HG03571 (cell line): ENCODE measurements around the gene MRPL34.

Experiments used
- ATAC-seq: cut with Tn5 transposase; IDR thresholded peaks from one replicate; pipeline ENCODE4 v1.9.1; 2021; ENCODE audit not compliant: unreplicated experiment

Gene MRPL34

DNA sequence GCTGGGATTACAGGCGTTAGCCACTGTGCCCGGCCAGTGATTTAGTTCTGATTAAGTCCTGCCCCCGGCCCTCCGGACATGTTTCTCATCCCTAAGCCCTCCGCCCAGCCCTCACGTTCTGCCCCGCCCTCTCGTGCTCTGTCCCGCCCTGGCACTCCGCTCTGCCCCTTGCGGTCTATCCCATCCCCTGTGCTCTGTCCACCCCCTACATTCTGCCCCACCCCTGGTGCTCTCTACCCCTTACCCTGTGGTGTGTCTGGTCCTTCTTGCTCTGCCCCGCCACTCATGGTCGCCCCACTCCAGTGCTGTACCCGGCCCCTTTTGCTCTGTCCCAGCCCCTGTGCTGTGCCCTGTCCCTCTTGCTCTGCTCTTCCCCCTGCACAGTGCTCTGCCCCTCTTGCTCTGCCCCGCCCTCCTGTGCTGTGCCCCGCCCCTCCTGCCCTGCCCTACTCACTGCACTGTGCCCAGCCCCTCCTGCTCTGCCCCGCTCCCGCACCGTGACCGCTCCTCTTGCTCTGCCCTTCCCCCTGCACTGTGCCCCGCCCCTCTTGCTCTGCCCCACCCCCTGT, 34.7 kb downstream of the MRPL34 start:
- ATAC-seq = no peak

DNA sequence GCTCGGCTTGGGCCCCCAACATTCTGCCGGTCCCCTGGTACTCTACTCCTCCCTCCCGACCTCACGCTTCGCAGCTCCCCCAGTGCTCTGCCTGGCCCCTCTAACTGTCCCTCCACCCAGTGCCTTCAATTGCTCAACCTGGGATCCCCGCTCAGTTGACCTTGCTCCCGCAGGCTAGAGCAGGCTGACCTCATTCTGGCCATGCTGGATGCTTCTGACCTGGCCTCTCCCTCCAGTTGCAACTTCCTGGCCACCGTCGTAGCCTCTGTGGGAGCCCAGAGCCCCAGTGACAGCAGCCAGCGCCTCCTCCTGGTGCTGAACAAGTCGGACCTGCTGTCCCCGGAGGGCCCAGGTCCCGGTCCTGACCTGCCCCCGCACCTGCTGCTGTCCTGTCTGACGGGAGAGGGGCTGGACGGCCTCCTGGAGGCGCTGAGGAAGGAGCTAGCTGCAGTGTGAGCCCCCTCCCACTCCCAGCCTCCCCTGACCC, 35.2 kb downstream of the MRPL34 start:
- ATAC-seq = no peak

DNA sequence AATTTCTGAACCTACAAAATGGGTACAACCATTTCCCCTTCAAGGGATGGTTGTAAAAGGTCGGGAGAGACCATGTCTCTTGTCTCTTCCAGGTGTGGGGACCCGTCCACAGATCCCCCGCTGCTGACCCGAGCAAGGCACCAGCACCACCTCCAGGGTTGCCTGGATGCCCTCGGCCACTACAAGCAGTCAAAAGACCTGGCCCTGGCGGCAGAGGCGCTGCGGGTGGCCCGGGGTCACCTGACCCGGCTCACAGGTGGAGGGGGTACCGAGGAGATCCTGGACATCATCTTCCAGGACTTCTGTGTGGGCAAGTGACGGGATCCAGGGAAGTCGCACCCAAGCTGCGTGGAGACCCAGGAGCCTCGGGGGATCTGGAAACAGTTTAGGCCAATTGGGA, 35.7 kb downstream of the MRPL34 start:
- no peak for ATAC-seq

DNA sequence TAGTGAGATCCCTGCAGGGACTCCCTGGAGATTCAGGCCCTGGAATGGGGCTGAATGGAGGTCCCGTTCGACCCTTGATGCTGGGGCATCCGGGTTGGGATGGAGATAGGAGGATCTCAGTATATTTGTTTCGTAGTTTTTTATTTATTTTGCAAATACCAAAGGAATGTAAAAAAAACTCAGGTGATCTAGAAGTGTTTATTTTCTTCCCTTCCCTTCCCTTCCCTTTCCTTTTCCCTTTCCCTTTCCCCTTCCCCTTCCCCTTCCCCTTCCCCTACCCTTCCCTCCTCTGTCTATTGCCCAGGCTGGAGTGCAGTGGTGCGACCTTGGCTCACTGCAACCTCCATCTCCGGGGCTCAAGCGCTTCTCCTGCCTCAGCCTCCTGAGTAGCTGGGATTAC, 36.2 kb downstream of the MRPL34 start:
- no peak for ATAC-seq

DNA sequence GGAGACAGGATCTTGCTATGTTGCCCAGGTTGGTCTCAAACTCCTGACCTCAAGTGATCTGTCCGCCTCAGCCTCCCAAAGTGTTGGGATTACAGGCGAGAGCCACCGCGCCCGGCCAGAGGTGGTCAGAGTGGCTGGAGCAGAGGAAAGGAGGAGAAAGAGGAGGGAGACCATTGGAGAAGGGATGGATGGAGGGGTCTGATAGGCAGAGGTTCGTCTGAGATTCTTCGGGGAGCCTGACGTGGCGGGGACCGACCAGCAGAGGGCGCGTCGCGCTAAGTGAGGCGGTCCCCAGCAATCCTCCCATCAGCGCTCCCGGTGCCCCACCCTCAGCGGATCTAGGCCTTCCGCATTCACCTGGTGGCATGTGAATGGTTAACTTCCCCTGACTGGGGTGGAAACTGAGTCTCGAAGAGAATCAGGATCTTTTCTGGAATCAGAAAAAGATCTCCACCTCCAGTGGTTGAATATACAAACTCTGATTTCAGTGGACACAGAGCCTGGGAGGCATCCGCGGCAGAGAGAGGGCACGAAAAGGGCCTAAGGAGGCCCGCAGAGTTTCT, 40.5 kb downstream of the MRPL34 start:
- no peak for ATAC-seq

DNA sequence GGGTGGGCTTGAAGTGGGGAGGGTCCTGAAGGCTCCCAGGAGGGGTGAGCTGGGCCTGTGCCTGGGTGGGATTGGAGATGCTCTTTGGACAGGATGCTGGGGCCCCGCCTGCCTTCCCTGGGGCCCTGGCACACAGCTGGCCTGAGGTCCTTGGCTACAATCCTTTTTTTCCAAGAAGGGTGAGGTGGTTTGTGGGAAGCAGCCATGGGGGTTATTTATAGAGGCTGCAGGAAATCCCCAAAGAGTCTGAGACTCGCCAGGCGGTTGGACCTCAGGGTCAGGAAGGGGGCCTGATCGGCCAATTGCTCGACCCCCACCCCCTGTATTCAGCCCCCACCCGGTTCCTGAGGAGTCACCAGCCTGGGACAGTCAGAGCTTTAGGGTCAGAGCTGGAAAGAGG, 41.7 kb downstream of the MRPL34 start:
- ATAC-seq = no peak

DNA sequence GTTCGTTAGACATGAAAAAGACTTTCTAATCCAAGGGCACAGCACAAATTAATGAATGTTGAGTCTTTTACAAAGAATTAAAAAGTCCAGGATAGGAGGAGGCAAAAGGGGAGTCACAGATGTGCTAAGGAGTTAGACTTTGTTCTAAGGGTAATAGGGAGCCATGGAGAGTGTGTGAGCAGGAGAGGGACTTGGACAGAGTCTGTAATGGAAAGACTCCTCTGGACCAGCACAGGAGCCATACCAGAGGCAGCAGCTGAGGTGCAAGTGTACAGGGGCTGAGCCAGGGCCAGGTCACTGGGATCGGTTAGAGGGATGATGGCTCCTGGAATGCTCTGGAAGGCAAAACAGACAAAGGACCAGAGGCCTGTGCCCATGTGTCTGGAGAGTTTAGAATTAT, 42.2 kb downstream of the MRPL34 start:
- ATAC-seq = no peak

DNA sequence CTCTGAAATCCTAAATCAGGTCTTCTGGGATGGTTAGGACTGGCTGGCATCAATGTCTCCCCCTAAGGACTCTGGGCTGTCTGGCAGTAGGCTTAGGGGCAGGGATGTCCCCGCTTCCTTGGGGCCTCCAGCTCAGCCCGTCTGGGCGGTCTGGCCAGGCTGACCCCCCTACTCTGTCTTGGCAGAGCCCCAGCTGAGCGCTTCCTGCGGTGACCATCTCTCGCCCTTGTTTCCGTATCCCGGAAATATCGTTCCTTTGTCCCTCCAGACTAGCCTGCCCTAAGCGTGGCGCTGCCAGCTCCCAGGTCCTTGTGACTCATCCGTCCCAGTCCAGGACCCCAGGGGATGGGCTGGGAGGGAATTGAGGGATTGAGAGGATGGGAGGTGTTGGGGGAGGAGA, 43.0 kb downstream of the MRPL34 start:
- no peak for ATAC-seq

DNA sequence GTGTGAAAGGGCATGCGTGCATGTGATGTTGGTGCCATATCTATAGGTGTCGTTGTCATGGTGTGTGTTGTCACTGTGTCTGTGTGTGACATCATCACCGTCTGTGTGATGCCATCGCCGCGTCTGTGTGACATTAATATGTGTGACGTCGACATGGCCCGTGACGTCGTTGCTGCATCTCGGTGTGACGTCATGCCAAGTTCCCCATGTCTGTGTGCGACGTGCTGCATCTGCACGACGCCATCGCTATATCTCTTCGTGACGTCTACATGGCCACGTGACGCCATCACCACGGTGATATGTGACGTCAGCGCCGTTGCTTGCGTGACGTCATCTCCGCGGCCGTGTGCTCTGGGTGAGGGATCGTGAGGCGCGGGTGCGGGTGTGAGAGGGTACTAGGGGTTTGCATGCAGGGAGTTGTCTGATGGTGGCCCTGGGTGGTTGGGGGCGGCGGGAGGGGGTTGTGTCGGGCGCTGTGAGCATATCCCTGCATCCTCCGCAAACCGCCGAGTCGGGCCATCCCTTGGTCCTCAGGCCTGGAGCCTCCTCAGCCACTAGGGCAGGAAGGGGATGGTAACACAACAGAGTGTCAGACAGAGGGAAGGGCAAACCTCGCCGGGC, 46.3 kb downstream of the MRPL34 start:
- no peak for ATAC-seq

DNA sequence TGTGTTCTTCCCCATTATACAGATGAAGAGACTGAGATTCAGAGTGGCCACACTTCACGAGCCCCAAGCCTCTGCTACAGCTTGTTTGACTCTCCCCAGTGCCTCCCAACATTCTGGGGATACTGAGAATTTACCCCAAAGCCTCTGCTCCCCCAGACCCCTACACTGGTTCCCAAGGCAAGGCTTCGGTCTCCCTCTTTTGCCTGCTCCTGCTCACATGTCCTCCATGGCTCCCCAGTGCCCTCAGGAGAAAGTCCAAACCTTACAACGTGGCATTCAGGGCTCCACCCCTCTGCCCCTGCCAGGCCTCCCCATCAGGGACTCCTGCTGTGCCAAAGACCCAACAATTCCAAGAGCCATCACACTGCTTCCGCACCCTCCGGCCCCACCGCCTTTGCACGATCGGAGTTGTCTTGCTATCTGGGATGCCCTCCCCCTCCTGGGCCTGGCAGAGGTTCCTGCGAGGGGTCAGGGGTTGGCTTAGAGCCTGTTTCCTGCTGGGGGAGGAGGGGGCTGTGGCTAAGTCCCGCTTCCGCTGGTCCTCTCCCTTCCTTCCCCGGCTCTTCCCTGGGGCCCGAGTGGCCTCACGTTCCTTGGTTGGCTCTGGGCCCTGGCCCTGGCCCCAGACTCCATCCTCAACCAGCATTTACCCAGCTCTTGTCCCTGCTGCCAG, 47.1 kb downstream of the MRPL34 start:
- ATAC-seq = no peak

DNA sequence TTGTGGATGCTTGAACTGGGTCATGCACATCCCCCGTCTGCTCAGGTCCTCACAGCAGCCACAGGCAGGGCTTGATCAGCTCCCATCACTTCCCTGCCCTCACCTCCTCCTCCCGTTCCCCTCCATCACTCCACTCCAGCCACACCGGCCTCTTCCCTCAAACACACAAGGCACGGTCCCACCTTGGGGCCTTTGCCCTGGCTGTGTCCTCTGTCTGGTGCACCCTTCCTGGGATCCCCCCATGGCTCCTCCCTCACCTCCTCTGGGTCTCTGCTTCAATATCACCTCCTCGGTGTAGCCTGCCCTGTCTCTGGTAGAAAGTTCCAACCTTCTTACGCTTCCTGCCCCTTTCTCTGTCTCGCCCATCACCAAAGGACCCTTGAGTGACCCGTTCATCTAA, 47.7 kb downstream of the MRPL34 start:
- no peak for ATAC-seq
